ENCODE results near the gene SLC2A9.

SLC2A9 gene

GRCh38 chr4:9841072-9841471, 180.2 kb downstream of the SLC2A9 start:
- Histone ChIP-seq H3K9ac (ENCODE audit: low read depth, low read length, poor library complexity, severe bottlenecking) (no peak overlapping the region), H3K79me2 (ENCODE audit: insufficient read depth, low read length) (no peaks in the 10 kb centered on the region), H3K4me2 (ENCODE audit: low read depth, low read length, poor library complexity, severe bottlenecking) (no peak overlapping the region), H3K4me1 (ENCODE audit: insufficient read depth, low read length, poor library complexity, severe bottlenecking) (no peaks in the 10 kb centered on the region), H3K4me3 (ENCODE audit: low read length, poor library complexity, severe bottlenecking) (no peak overlapping the region), H3K9me2 (replicated peaks; ENCODE audit: low read depth, low read length) (no peaks in the 10 kb centered on the region), H3F3A (ENCODE audit: low read depth) (no peaks in the 10 kb centered on the region), H3K27me3 (ENCODE audit: insufficient read depth, low read length, poor library complexity, severe bottlenecking) (no peaks in the 10 kb centered on the region), H3K36me3 (ENCODE audit: insufficient read depth, low read length) (no peaks in the 10 kb centered on the region), H3K9me3 (ENCODE audit: insufficient read depth, low read depth, low read length) (no peaks in the 10 kb centered on the region), H2AFZ (ENCODE audit: low read length) (no peak overlapping the region), H4K20me1 (ENCODE audit: insufficient read depth, low read length, poor library complexity, severe bottlenecking) (no peaks in the 10 kb centered on the region)
- TF ChIP-seq CTCF (conservative IDR thresholded peaks at IDR 0.05; ENCODE audit: low read length) (no peak), EZH2phosphoT487 (IDR thresholded peaks at IDR 0.05; ENCODE audit: borderline replicate concordance) (no peak)

GRCh38 chr4:9835430-9835829, 185.9 kb downstream of the SLC2A9 start:
- Histone ChIP-seq H3K27me3 (ENCODE audit: insufficient read depth, low read length, poor library complexity, severe bottlenecking) (no peaks in the 10 kb centered on the region), H2AFZ (ENCODE audit: low read length) (no peak overlapping the region), H3K9ac (ENCODE audit: low read depth, low read length, poor library complexity, severe bottlenecking) (no peak overlapping the region), H3K9me2 (replicated peaks; ENCODE audit: low read depth, low read length) (no peaks in the 10 kb centered on the region), H4K20me1 (ENCODE audit: insufficient read depth, low read length, poor library complexity, severe bottlenecking) (no peaks in the 10 kb centered on the region), H3K9me3 (ENCODE audit: insufficient read depth, low read depth, low read length) (no peaks in the 10 kb centered on the region), H3K4me2 (ENCODE audit: low read depth, low read length, poor library complexity, severe bottlenecking) (no peak overlapping the region), H3F3A (ENCODE audit: low read depth) (no peaks in the 10 kb centered on the region), H3K4me3 (ENCODE audit: low read length, poor library complexity, severe bottlenecking) (no peak overlapping the region), H3K36me3 (ENCODE audit: insufficient read depth, low read length) (no peaks in the 10 kb centered on the region), H3K4me1 (ENCODE audit: insufficient read depth, low read length, poor library complexity, severe bottlenecking) (no peaks in the 10 kb centered on the region), H3K79me2 (ENCODE audit: insufficient read depth, low read length) (no peaks in the 10 kb centered on the region)
- no peak for TF ChIP-seq CTCF (conservative IDR thresholded peaks at IDR 0.05; ENCODE audit: low read length)
- no peak for TF ChIP-seq EZH2phosphoT487 (IDR thresholded peaks at IDR 0.05; ENCODE audit: borderline replicate concordance)

DNA sequence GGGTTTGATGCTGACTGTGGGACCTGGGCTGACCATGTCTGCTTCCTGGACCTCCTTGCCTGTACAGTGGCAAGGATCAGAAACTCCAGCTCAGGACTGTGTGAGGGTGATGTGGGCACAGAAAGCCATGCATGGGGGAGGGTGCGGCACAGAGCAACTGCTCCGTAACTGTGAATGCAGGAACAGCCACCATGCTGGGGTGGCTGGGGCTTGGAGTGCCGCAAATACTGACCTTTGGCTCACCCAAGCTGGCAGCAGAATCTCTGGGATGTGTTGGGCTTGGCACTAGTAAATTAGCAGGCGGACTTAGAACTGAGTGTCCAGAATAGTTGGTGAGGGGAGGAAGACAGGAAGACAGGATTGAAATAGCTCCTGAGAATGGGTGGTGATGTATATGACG, 187.9 kb downstream of the SLC2A9 start:
- no peaks in the 10 kb centered on the region for H3F3A ChIP-seq (ENCODE audit: low read depth)
- no peaks in the 10 kb centered on the region for H3K36me3 ChIP-seq (ENCODE audit: insufficient read depth, low read length)
- no peak overlapping the region for H2AFZ ChIP-seq (ENCODE audit: low read length)
- H3K4me3 ChIP-seq (ENCODE audit: low read length, poor library complexity, severe bottlenecking), result no peak overlapping the region
- H3K4me2 ChIP-seq (ENCODE audit: low read depth, low read length, poor library complexity, severe bottlenecking), result no peak overlapping the region
- TF ChIP-seq CTCF (conservative IDR thresholded peaks at IDR 0.05; ENCODE audit: low read length) (no peak), EZH2phosphoT487 (IDR thresholded peaks at IDR 0.05; ENCODE audit: borderline replicate concordance) (no peak)
- H3K79me2 ChIP-seq (ENCODE audit: insufficient read depth, low read length), result no peaks in the 10 kb centered on the region
- no peaks in the 10 kb centered on the region for H3K4me1 ChIP-seq (ENCODE audit: insufficient read depth, low read length, poor library complexity, severe bottlenecking)
- H3K27me3 ChIP-seq (ENCODE audit: insufficient read depth, low read length, poor library complexity, severe bottlenecking), result no peaks in the 10 kb centered on the region
- H3K9me2 ChIP-seq (replicated peaks; ENCODE audit: low read depth, low read length), result no peaks in the 10 kb centered on the region
- no peaks in the 10 kb centered on the region for H4K20me1 ChIP-seq (ENCODE audit: insufficient read depth, low read length, poor library complexity, severe bottlenecking)
- no peaks in the 10 kb centered on the region for H3K9me3 ChIP-seq (ENCODE audit: insufficient read depth, low read depth, low read length)
- no peak overlapping the region for H3K9ac ChIP-seq (ENCODE audit: low read depth, low read length, poor library complexity, severe bottlenecking)

All from Loucy (cell line).